GM18499 (cell line): Measurements from ENCODE around the gene TMEM11.

Experiments
- ATAC-seq: cut with Tn5 transposase; IDR thresholded peaks from one replicate; pipeline ENCODE4 v1.9.1; 2021; ENCODE audit warnings: moderate number of reproducible peaks; ENCODE audit not compliant: insufficient read depth, unreplicated experiment

The TMEM11 gene

DNA sequence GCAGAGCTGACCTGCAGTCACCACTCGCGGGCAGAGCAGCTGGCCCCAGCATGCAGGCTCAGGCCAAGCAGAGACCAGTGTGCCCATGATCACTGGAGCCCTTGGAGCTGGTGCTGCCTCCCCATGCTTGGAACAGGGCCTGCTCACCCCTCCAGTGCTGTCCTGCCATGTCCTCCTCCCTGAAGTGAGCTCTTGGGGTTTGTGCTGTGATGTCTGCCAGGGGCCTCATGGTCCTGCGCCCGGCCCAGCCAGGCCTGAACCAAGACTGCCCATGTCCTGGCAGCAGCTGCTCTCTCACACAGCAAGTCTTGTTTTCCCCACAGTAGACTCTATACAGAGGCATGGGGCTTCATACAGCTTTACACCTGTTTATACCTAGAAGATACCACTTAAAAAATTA is 24.6 kb downstream of the TMEM11 start:
- ATAC-seq = no peak

DNA sequence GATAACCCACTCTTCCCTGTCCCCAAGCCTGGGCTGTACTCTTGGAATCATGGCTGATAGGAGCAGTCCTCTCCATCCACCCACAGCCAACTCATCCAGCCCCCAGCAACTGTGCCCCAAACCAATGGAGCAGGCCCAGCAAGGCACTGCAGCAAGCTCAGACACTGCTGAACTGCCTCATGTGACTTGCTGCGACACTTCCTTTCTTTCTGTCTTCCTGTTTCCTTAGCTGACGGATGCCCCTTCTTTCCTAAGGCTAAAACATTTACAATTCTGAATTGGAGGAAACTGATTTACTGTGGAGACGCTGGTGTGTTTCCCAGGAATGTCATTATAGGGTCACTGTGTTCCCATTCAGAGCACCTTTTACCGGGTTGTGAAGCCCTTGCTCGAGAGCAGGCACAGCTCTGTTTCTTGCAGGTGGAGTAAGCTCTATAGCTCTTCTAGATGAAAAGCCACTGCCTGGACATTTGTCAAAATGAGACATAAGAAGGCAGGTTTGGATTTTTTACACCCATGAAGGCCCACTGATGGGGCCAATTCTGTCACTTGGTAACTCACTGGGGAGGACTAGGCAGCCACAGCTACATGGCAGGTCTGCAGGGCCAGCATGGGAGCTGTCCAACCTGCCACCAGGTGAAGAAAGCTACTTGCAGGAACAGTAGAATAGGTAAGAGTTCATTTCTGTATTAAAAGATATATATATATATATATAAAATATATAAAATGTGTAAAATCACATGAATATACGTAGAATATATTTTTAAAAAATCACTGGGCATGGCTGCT is 27.4 kb downstream of the TMEM11 start:
- no peak for ATAC-seq

DNA sequence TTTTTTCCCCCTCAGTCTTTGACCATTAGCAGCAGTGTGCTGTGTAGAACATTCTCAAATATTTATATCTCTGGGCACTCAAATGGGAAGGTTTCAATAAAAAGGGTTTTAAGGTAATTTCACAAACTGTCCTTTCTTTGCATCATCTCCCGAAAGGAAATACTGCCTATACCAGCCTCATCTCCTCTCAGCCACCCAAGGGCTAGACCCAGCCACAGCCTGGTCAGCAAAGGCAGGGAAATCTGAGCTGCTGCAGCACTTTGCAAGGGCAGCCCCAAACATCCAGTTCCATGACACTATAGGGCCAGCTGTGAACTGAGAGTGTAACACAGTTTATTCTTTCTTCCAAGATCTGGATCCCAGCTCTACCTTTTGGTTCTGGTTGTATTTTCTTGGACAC is 28.9 kb downstream of the TMEM11 start:
- ATAC-seq = no peak

DNA sequence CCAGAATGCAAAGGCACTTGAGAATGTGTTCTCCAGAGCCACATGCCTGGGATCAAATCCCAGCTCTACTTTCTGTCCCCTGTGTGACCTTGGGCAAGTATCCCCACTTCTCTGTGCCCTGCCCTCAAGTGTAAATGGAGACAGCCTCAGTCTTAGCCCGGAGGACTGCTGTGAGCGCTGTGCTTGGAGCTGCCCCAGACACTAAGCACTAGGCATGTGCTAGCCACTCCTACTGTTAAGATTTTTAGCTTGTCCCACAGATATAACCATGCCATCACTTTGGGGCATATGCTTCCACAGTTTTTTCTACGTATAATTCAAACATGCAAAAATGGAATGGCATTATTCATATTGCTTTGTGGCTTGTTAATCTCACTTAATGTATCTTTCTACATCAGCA is 29.4 kb downstream of the TMEM11 start:
- no peak for ATAC-seq

DNA sequence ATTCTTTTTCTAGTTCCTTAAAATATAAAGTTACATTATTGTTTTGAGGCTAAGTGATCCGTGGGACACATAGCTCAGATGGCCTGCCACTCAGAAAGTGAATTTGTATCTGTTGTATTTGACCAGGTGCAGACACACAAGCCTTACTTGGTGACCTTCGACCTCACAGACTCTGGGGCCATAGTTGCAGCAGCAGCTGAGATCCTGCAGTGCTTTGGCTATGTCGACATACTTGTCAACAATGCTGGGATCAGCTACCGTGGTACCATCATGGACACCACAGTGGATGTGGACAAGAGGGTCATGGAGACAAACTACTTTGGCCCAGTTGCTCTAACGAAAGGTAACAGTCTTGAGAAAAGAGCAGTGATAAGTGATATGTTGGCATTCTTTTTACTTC is 30.5 kb downstream of the TMEM11 start:
- no peak for ATAC-seq

DNA sequence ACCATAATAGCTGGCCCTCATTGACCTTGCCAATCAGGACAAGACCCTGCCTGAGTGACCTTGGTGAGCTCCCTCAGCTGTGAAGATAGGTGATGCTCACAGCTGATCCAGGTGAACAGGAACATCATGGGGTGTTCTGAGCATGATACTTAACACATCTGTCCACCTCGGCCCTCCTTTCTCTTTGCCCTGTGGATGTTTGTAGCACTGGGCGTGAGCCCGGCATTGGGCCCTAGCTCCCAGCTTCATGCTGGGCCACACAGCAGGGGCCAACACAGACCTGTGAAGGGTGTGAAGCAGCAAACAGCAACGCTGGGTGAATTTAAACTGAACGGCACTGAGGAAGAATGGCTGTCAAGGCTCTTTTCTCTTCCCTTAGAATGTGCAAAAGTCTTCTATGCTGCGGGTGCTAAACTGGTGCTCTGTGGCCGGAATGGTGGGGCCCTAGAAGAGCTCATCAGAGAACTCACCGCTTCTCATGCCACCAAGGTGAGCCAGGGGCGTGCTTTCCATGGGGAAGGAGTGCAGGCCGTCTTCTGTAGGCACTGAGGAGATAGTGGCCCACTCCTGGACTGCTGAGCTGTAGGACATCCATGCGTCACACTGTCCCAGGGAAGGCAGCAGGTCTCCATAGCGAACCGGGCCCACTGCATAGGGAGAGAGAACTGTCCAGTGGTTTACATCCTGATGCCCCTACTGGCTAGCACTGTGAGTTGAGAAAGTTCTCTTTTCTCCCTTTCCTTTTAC is 35.9 kb downstream of the TMEM11 start:
- no peak for ATAC-seq

DNA sequence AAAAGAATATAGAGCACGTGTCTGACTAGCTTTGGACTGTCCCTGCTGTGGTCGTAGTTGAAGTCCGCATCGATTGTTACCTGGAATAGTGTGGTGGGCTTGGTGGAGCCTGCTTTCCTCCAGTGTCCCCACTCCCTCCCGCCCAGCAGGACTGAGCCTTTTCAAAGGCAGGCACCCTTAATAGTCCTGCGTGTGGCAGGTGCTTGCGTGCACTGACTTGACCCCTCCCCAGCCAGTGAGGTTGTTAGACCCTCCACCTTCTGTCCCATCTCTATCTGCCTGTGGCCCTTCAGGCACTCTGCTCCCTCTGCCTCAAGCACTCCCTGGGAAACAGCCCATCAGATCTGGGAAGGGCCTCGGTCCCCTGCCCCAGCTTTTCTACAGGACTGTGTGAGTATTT is 36.6 kb downstream of the TMEM11 start:
- ATAC-seq = no peak

DNA sequence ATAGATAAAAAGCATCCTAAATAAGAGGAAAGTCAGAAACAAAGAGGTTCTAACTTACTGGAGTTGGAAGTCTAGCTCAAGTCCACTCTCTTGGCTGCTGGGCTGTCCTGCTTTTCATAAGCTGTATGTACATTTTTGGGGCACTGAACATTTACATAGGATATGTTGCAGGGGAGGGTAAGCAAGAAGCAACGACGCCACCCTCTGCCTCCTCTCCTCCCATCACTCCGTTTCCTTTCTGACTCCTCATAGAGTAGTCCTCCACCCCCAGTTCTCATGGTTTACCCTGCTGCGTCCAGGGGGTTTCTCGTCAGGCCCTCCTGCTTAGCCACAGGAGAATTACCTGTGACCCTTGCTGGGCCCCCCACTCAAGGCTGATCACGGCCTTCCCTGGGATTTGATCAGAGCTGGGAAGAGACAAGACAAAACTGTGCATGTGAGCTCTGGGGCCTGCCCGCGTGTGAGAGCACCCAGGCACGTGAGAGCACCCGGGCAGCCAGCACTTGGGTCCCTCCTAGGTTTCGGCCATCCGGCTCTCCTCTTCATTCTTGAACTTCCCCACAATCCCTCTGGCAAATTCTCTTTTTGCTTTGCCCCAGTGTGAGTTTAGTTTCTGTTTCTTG is 37.1 kb downstream of the TMEM11 start:
- no peak for ATAC-seq

DNA sequence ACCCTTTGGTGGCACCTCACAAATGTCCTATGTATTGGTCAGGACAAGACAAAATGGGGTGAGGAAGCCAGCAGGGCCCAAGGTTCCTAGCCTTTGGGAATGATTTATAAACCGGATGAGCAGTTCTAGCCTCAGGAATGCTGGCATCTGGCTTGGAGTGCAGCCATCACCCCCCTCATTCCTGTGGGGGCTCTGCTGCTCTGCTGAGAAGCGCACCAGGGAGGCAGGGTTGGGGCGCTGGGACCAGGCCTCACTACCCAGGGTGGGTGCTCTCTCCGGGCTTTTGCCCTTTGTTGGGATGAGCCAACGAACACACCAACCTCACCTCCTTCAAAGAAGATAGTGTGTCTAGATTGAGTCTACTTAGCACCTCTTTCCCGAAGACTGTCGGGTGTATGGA is 39.2 kb downstream of the TMEM11 start:
- no peak for ATAC-seq

DNA sequence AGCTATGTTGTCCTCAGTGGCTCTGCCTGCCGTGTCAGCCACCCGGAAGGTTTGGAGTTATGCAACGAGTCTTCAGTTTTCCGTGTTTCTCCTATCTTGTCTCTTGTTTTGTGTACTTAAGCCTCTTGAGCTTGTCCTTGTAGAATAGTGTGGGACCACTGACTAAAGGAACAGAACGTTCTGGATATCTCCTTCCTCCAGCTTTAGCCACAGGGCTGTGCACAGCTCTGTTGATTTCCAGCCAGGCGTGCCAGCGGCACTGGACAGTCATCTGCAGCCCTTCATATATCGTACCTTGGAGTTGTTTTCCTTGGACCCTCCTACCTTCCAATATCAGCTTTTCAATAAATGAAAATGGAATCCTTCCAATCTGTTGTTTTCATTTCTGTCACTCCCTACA is 39.8 kb downstream of the TMEM11 start:
- no peak for ATAC-seq

DNA sequence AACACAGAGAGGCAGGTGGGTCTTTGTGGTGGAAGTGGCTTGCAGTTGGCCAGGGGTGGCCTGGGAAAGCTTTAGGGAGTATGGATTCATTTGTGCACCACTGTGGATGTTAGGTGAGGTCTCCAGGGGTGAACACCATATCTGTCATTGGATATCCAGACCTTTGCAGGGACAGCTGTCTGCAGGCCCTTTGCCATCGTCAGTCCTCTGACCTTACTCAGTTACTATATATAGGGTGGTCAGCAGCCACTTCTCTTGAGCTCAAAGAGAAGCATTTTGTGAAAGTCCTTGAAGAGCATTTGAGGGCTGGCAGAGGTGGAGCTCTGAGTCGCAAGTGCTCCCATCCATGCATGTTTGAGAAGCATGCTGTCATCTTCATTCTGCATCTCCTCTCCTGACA is 40.4 kb downstream of the TMEM11 start:
- ATAC-seq = no peak

DNA sequence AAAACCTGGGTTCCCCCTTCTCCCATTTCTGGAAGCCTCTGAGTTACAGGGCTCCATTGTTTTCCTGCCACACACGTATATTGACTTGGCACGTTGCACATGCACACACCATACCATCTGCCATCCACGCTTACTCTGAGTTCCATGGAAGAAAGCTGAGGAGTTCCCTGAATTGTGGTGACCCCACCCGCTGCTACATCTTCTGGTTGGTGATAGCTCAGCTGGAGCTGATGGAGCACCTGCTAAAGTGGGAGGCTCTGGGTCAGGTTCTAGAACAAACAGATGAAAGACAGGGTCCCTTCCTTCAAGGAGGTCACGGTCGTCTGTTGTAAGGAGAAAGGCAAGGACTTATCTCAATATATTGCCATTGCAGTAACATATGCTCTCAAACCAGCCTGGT is 41.1 kb downstream of the TMEM11 start:
- ATAC-seq = no peak

DNA sequence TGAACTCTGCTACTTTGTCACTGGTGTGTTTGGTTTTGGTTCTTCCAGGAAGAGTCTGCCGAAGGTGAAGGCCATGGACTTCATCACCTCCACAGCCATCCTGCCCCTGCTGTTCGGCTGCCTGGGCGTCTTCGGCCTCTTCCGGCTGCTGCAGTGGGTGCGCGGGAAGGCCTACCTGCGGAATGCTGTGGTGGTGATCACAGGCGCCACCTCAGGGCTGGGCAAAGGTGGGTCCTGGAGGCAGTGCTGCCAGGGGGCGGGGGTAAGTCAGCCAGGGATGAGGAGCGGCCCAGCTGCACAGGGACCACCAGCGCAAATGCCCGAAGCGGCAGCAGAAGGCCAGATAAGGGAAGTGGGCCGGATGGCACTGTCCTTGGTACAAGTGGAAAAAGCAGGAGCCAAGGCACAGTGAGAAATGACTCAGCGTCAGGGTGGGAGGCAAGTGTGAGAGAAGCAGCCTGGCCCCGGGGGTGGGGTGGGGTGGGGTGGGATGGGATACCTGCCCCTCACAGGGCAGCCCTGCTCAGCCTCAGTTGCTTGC is 41.9 kb downstream of the TMEM11 start:
- no peak for ATAC-seq

DNA sequence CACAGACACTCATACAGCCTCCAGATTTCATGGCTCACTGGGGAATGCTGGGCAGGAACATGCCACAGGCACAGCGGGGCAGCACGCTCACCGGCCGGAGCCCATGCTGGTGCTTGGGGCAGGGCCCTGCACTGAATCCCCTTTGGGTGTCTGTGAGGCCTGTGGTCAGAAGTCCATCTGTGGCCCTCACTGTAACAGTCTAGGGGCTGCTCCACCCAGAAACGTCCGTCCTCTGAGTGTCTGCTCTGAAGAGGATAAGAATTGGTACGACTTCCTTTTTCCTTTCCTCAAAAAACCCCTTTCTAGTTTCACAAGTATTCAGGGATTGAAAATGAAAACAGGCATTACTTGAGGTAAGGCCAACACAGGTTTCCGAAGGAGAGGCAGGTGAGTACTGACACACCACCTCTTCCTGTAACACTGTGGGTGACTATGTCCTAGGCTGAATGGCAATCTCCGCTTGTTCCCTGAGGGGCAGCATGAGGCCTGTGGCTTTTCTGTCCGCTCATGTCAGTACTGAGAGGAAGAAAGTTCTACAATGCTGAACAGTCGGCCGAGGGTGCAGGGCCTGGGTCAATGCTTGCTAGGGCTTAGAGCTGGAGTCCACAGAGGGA is 42.5 kb downstream of the TMEM11 start:
- no peak for ATAC-seq

DNA sequence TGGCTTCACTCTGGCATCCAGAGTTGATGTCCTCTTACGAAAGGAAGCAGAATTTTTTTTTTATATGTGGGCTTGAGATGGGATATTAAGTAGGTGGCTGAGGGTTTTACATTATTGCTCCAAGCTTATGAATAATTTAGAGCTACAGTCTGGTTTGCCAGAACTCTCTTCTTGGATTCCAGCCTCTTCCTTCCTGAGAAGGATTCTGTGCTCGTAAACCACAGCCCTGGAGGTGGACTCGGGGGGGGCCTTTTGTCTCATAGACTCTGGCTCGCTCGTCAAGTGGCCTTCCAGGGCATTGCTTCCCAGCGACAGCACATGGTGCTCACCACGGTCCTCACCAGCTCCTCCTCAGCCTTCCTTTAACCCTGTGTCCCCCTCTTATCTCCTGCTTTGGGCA is 43.2 kb downstream of the TMEM11 start:
- ATAC-seq = no peak

DNA sequence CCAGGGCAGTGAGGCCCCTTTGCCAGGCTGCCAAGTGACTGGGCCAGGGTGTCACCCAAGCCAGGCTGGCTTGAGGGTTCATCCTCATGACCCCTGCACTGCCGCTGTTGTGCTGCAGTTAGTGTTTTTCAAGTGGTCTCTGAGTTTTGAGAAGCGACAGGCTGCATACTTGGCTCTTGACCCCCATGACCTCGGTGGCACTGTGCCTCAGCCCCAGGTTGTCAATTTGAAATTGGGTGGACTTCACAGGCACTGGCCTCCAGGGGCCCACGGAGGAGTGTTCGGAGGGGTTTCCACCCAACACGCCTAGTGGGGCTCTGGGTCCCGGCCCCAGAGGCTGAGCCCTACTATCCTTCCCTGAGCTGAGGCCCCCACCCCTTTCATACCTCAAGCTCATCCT is 44.5 kb downstream of the TMEM11 start:
- no peak for ATAC-seq

DNA sequence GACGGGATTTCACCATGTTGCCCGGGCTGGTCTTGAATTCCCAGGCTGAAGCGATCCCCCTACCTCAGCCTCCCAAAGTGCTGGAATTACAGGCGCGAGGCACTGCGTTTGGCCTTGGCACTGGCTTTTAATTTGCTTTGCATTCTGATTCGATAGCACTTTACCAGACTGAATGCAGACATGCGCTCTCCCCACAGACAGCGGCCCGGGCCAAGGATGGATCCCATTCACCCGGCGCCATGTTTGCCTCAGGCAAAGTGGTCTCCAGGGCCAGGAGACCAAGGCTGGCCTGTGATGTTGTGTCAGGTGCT is 45.5 kb downstream of the TMEM11 start:
- ATAC-seq = no peak

DNA sequence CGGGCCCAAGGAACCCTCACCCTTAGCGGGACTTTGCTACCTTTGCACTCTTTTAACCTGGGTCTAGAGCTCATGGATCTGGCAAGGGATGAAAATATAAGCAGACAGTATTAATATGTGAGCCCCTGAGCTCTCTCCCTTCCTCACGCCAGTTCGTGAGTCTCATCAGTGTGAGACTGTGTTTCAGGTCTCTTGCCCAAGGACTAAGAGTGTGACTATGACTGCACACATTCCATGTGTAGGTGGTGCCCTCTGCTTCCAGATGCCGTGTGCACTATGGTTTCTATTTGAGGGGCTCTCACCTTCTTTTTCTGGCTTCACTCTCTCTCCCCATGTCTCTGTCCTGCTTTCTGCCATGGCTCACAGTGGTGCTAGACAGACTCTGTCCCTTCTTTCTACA is 46.7 kb downstream of the TMEM11 start:
- no peak for ATAC-seq

DNA sequence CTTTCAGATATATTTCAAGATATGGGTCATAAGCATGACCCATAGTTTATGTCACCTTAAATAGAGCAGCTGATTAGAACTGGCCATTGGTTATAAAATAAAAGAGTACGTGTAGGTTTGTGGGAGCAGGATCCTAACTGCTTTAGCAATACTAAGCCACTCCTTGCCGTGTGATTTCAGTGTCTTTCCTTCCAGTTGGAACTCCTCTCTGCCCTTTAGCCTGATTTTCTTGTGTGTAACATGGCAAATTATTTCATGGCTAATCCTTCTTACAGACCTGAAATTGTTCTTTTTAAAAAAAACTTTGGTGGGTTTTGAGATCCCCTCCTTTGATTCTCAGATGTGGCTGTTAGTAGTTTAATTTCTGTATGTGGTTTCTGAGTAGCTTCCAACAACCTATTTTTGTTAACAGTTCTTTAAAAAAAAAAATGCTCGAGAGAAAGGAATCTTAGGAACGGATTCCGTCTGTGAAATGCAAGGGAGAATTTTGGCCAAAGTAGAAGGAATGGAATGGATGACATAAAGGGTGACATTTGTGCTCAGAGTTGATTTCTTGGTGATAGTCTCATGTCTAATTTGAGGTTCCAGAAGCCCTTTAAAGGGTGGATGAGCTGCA is 47.3 kb downstream of the TMEM11 start:
- ATAC-seq = no peak

DNA sequence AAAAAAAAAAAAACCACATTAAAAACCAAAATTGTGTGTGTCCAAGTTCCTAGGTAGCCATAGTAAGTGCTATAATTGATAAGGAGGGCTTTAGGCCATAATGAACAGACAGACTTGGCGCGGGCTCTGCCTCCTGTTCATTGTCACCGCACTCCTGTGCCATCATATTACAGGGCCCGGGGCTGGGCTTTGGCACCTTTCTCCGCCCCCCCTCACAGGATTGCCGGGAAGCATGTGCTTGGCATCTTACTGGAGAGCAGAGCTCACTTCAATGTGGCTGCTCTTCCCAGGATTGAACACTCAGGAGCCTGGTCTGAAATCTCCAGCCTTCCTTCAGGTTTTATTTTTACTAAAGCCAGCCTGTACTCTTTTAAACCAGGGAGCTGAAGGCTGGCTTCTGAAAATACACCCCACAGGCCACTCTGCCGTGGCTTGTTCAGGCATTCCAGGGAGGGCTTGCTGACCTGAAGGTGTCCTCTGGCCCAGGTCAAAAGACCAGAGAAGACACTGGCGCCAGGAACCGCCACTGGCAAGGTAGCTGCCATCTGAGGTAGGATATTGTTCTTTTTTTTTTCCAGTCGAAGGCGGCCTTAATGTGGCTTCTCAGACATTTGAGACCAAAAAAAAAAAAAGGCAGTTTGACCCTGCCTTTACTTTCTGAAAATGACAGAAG is 47.9 kb downstream of the TMEM11 start:
- no peak for ATAC-seq
